Keratinocyte (primary cell): ENCODE measurements around the gene ZBTB7A.

Experiments
- EZH2 ChIP-seq: IDR thresholded peaks from one replicate; pipeline ENCODE4 v1.6.1; 2012; ENCODE audit warnings: inconsistent platforms, mild to moderate bottlenecking, low read length, moderate library complexity
- TF ChIP-seq, protein P1 (sequence below), 3 experiments: IDR thresholded peaks in 1 of 3; conservative IDR thresholded peaks in 1 of 3; optimal IDR thresholded peaks in 1 of 3; 2 replicates in 2 of 3; 3 replicates in 1 of 3; pipeline versions ENCODE3 to v1.5.1; 2011; ENCODE audit warnings: low read length in 3 of 3, mild to moderate bottlenecking in 3 of 3, moderate library complexity in 2 of 3, control low read depth in 1 of 3, inconsistent platforms in 1 of 3; ENCODE audit not compliant: insufficient read depth in 2 of 3; ENCODE audit errors: extremely low read depth in 1 of 3

DNA sequence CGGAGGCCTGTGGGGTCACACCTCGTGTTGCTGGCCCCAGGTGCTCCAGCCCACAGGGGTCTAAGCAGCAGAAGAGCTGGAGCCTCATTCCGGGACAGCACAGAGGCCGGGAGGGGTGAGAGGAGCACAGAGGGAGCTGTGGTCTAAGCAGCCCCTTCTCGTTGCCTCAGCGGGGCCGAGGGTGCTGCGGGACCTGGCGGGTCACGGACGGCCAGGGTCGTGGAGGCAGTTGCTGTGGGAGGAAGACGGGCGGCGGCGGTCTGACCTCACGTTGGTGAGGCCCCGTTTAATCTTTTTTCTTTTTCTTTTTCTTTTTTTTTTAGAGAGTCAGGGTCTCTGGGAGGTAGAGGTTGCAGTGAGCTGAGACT, 37.5 kb downstream of the ZBTB7A start:
- TF ChIP-seq, protein P1, sequence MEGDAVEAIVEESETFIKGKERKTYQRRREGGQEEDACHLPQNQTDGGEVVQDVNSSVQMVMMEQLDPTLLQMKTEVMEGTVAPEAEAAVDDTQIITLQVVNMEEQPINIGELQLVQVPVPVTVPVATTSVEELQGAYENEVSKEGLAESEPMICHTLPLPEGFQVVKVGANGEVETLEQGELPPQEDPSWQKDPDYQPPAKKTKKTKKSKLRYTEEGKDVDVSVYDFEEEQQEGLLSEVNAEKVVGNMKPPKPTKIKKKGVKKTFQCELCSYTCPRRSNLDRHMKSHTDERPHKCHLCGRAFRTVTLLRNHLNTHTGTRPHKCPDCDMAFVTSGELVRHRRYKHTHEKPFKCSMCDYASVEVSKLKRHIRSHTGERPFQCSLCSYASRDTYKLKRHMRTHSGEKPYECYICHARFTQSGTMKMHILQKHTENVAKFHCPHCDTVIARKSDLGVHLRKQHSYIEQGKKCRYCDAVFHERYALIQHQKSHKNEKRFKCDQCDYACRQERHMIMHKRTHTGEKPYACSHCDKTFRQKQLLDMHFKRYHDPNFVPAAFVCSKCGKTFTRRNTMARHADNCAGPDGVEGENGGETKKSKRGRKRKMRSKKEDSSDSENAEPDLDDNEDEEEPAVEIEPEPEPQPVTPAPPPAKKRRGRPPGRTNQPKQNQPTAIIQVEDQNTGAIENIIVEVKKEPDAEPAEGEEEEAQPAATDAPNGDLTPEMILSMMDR (optimal IDR thresholded peaks at IDR 0.05 in 1 of 3, IDR thresholded peaks at IDR 0.05 in 1 of 3, conservative IDR thresholded peaks at IDR 0.05 in 1 of 3; ENCODE audit: extremely low read depth in 1 of 3, insufficient read depth in 2 of 3, low read length in 3 of 3), result no peak
- no peak for TF ChIP-seq EZH2
